Neural crest cell (in vitro differentiated cells): ENCODE results near the gene CKS1B. TPM values are rescaled to one million over a fixed set of nuclear protein-coding genes. Genes with fewer than 3 reads are reported as not detected.
A peak's percentile ranks its signal among the peaks of the same experiment; 100 is the strongest.

Source experiments
- DNase-seq: peaks from one replicate; pipeline ENCODE4 v3.0.0; 2021; ENCODE audit warnings: low read depth, mixed read lengths, low spot score
- H3K27ac Mint-ChIP-seq: one replicate; pipeline ENCODE4 v1.8.0; 2021; ENCODE audit warnings: mild to moderate bottlenecking, mixed read lengths; ENCODE audit not compliant: unreplicated experiment
- H3K27me3 Mint-ChIP-seq: 2 replicates; pipeline ENCODE4 v1.8.0; 2021; ENCODE audit warnings: low read depth, mild to moderate bottlenecking, mixed read lengths
- H3K36me3 Mint-ChIP-seq: 2 replicates; pipeline ENCODE4 v1.8.0; 2021; ENCODE audit warnings: low read depth, mild to moderate bottlenecking, mixed read lengths
- H3K4me1 Mint-ChIP-seq: 2 replicates; pipeline ENCODE4 v1.8.0; 2021; ENCODE audit warnings: mixed read lengths
- H3K4me3 Mint-ChIP-seq: one replicate; pipeline ENCODE4 v1.8.0; 2021; ENCODE audit warnings: mild to moderate bottlenecking, mixed read lengths
- H3K9me3 Mint-ChIP-seq: 2 replicates; pipeline ENCODE4 v1.8.0; 2021; ENCODE audit warnings: mixed read lengths
- CTCF ChIP-seq: fragments of 200-600 bp; sonication (generic); conservative IDR thresholded peaks from 2 replicates; pipeline ENCODE4 v1.5.0; 2021; ENCODE audit warnings: antibody characterized with exemption, mild to moderate bottlenecking
- total RNA-seq: library from RNA; stranded (reverse); gene quantifications from 2 replicates; pipeline ENCODE4 v1.2.1, GENCODE V29; 2021

Gene CKS1B
- total RNA-seq, 1 donor from 2014 or later, result 211 TPM

GRCh38 chr1:155002464-155003226, 28.2 kb downstream of the CKS1B start, which contains the start of gene ZBTB7B:
TSS of gene ZBTB7B (plus strand) at chr1:155002802. CDS start at chr1:155014661, 11,859 bp downstream.
- peak within 1 kb of the TSS; percentile 50 for H3K27ac Mint-ChIP-seq
- H3K27me3 Mint-ChIP-seq, result no peaks in the 10 kb centered on the region
- H3K9me3 Mint-ChIP-seq, result no peaks in the 10 kb centered on the region
- H3K4me3 Mint-ChIP-seq, result peak within 1 kb of the TSS; percentile 93
- TF ChIP-seq CTCF, result no peak
- DNase-seq, result no peak
- H3K4me1 Mint-ChIP-seq, result peaks cover 36% of the 10 kb centered on the region
- no peaks in the 10 kb centered on the region for H3K36me3 Mint-ChIP-seq

DNA sequence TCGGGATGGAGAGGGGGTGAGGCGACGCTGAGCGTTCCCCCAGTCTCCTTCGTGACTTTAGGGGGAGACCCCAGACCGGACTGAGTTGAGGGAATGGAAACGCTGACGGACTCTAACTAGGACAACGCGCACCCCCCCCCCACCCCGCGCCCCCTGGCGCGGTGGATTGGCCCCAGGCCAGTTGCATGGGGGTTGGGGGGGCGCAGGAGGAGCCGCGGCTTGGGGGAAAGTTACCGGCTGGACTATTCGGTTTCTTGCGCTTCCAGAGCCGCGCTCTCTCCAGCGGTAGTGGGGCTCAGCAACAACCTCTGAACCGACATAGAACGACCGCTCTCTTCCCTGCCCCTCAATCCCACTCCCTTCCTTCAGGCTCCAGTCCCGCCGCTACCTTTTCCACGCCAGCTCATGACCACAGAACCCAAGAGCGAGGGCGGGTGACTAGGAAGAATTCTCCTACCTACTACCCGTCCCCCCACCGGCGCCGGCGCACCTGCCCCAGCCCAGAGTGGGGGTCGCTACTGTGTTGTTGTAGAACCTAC, 28.8 kb downstream of the CKS1B start:
- no peak for TF ChIP-seq CTCF
- H3K36me3 Mint-ChIP-seq, result no peaks in the 10 kb centered on the region
- H3K4me3 Mint-ChIP-seq, result peak overlapping the region; percentile 93
- H3K4me1 Mint-ChIP-seq, result peaks cover 36% of the 10 kb centered on the region
- no peaks in the 10 kb centered on the region for H3K27me3 Mint-ChIP-seq
- H3K27ac Mint-ChIP-seq, result peak overlapping the region; percentile 50
- no peaks in the 10 kb centered on the region for H3K9me3 Mint-ChIP-seq
- no peak for DNase-seq

- Mint-ChIP-seq H3K27ac (peak overlapping the region; percentile 50), H3K4me1 (peaks cover 35% of the 10 kb centered on the region), H3K9me3 (no peaks in the 10 kb centered on the region), H3K4me3 (peak overlapping the region; percentile 93), H3K27me3 (no peaks in the 10 kb centered on the region), H3K36me3 (no peaks in the 10 kb centered on the region)
- DNase-seq, result no peak
- no peak for TF ChIP-seq CTCF
These were observed 29.4 kb downstream of the CKS1B start for GRCh38 chr1:155003766-155004351.

GRCh38 chr1:155004352-155005075, 30.0 kb downstream of the CKS1B start:
- no peak for TF ChIP-seq CTCF
- Mint-ChIP-seq H3K4me3 (peak overlapping the region; percentile 87), H3K27me3 (no peaks in the 10 kb centered on the region), H3K36me3 (no peaks in the 10 kb centered on the region), H3K4me1 (peaks cover 31% of the 10 kb centered on the region), H3K27ac (peak overlapping the region; percentile 67), H3K9me3 (no peaks in the 10 kb centered on the region)
- no peak for DNase-seq
